Renal pelvis (tissue), 12 donors: ENCODE data around the gene CDC6. TPM values are rescaled to one million over a fixed set of nuclear protein-coding genes. Genes with fewer than 3 reads are reported as not detected.
A peak's percentile ranks its signal among the peaks of the same experiment; 100 is the strongest.

Experiments
- DNase-seq: peaks from one replicate; pipeline ENCODE4 v3.0.0-alpha.2; 2013
- long read RNA-seq, 16 experiments: transcript quantifications; one replicate each; lab custom pipeline, GENCODE V29; 2026
- polyA plus RNA-seq, 3 donors: library from polyadenylated mRNA; unstranded; fragments of 120-200 nt; gene quantifications; one replicate each; pipeline ENCODE4 v1.2.1, GENCODE V29; 2013; ENCODE audit not compliant: insufficient read length in 3 of 3

The CDC6 gene, protein sequence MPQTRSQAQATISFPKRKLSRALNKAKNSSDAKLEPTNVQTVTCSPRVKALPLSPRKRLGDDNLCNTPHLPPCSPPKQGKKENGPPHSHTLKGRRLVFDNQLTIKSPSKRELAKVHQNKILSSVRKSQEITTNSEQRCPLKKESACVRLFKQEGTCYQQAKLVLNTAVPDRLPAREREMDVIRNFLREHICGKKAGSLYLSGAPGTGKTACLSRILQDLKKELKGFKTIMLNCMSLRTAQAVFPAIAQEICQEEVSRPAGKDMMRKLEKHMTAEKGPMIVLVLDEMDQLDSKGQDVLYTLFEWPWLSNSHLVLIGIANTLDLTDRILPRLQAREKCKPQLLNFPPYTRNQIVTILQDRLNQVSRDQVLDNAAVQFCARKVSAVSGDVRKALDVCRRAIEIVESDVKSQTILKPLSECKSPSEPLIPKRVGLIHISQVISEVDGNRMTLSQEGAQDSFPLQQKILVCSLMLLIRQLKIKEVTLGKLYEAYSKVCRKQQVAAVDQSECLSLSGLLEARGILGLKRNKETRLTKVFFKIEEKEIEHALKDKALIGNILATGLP
- polyA plus RNA-seq, result 10 to 100 TPM; 23.1 to 27.2 (median 24.2) TPM
- long read RNA-seq, donor 1, full-length matches to known transcripts, result 2 of 2 reads
- long read RNA-seq, donor 1, partial matches to known transcripts, result 0 of 2 reads
- long read RNA-seq, donor 1, other reads (novel, unspliced or antisense), result 0 of 2 reads
- long read RNA-seq, donor 2, full-length matches to known transcripts, result 5 of 5 reads
- long read RNA-seq, donor 2, partial matches to known transcripts, result 0 of 5 reads
- long read RNA-seq, donor 2, other reads (novel, unspliced or antisense), result 0 of 5 reads
- long read RNA-seq, donor 3, full-length matches to known transcripts, result 3 of 3 reads
- long read RNA-seq, donor 3, partial matches to known transcripts, result 0 of 3 reads
- long read RNA-seq, donor 3, other reads (novel, unspliced or antisense), result 0 of 3 reads
- long read RNA-seq, donor 4, full-length matches to known transcripts, result 4 of 4 reads
- long read RNA-seq, donor 4, partial matches to known transcripts, result 0 of 4 reads
- long read RNA-seq, donor 4, other reads (novel, unspliced or antisense), result 0 of 4 reads
- long read RNA-seq, donor 5, full-length matches to known transcripts, result 3 of 3 reads
- long read RNA-seq, donor 5, partial matches to known transcripts, result 0 of 3 reads
- long read RNA-seq, donor 5, other reads (novel, unspliced or antisense), result 0 of 3 reads
- long read RNA-seq, donor 6, full-length matches to known transcripts, result 6 of 6 reads
- long read RNA-seq, donor 6, partial matches to known transcripts, result 0 of 6 reads
- long read RNA-seq, donor 6, other reads (novel, unspliced or antisense), result 0 of 6 reads
- long read RNA-seq, donor 7, full-length matches to known transcripts, result 5 of 5 reads
- long read RNA-seq, donor 7, partial matches to known transcripts, result 0 of 5 reads
- long read RNA-seq, donor 7, other reads (novel, unspliced or antisense), result 0 of 5 reads
- long read RNA-seq, donor 8, partial matches to known transcripts, result 0 of 1 reads
- long read RNA-seq, donor 8, other reads (novel, unspliced or antisense), result 0 of 1 reads
- long read RNA-seq, donor 9, full-length matches to known transcripts, result 5 of 5 reads
- long read RNA-seq, donor 9, partial matches to known transcripts, result 0 of 5 reads
- long read RNA-seq, donor 9, other reads (novel, unspliced or antisense), result 0 of 5 reads
- long read RNA-seq, donor 10, full-length matches to known transcripts, result 5 of 5 reads
- long read RNA-seq, donor 10, partial matches to known transcripts, result 0 of 5 reads
- long read RNA-seq, donor 10, other reads (novel, unspliced or antisense), result 0 of 5 reads
- long read RNA-seq, donor 11, full-length matches to known transcripts, result 4 of 4 reads
- long read RNA-seq, donor 11, partial matches to known transcripts, result 0 of 4 reads
- long read RNA-seq, donor 11, other reads (novel, unspliced or antisense), result 0 of 4 reads
- long read RNA-seq, donor 12, full-length matches to known transcripts, result 7 of 7 reads
- long read RNA-seq, donor 12, partial matches to known transcripts, result 0 of 7 reads
- long read RNA-seq, donor 12, other reads (novel, unspliced or antisense), result 0 of 7 reads
- long read RNA-seq, donor 13, full-length matches to known transcripts, result 2 of 2 reads
- long read RNA-seq, donor 13, partial matches to known transcripts, result 0 of 2 reads
- long read RNA-seq, donor 13, other reads (novel, unspliced or antisense), result 0 of 2 reads
- long read RNA-seq, donor 14, result 0 reads
- long read RNA-seq, donor 15, result 0 reads
- long read RNA-seq, donor 16, full-length matches to known transcripts, result 5 of 5 reads
- long read RNA-seq, donor 16, partial matches to known transcripts, result 0 of 5 reads
- long read RNA-seq, donor 16, other reads (novel, unspliced or antisense), result 0 of 5 reads

DNA sequence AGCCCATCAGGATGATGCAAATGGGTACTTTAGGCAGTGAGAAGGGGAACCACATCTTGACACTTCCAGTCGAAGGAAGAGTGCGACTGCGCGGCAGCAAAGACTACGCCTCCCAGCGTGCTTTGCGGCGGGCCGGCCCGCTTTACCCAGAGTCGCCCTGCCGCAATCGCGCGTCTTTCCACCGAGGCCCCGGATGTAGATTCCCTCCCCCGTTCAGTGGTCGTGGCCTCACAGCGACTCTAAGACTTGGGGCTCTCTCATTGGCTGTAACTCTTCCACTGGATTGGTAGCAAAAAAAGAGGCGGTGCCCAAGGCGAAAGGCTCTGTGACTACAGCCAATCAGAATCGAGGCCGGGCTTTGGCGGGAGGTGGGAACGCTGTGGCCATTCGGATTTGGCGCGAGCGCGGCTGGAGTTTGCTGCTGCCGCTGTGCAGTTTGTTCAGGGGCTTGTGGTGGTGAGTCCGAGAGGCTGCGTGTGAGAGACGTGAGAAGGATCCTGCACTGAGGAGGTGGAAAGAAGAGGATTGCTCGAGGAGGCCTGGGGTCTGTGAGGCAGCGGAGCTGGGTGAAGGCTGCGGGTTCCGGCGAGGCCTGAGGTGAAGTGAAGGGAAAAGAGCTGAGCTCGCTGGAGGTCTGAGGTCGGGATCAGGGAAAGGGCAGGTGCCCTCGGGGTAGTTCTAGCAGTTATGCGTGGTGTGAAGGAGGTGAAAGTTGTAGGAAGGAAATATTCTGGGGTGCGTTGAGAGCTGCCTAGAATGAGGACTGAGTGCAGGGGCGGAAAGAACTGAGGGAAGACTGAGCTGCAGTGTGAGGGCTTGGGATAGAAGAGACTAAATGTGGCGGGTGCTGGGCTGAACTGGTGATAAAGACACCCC, at the start of gene CDC6:
Gene CDC6 (plus strand): TSS at position 386 of the 876 bp plus-strand sequence. CDS start 1,542 bp downstream, outside the sequence.
- peak; percentile 100 for DNase-seq

DNA sequence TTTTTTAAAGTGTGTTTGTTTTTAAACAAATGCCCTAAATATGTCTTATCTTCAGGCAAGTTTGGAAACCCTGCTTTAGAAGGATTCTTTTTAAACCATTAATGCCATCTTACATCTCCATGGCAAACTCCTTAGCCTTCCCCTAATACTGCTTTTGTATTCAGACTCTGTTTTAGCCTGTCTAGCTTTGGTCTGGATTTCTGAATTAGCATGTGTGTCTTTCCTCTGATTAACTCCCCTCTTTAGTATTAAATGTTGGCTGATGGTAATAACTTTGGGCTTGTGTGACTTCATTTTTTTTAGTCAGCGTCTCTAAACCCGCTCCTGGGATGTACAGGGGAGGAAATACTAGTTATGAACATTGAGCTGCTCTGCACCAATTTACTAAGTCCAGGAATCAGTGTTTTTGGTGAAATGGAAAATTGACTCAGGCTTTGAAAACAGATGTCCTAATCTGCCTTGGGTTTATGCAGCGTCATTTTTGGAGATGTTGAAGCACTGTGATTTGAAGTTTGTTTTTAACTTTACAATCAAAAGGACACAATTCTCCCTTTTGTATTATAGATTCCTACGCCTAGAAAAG, 46.3 kb upstream of the CDC6 start:
- no peak for DNase-seq

GRCh38 chr17:40242774-40243173, 44.9 kb upstream of the CDC6 start:
- no peak for DNase-seq

DNA sequence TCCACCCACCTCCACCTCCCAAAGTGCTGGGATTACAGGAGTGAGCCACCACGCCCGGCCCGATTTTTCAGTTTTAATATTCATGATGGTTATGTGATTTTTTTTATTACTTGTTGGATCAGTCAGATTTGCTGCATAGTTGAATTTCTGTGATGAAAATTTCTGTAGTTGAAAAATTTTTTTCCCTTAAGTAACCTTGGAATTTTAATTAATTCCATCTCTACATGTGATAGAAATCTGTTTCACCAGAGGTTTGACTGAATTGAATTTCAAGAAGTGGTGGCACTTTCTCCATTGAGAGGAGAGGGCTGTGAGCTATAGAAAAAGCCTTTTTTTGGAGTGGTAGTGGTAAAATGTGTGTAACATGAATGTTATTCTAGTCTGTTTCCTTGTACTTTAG, 43.9 kb upstream of the CDC6 start:
- DNase-seq, result no peak

- no peak for DNase-seq
Measured at GRCh38 chr17:40244255-40244654, 43.4 kb upstream of the CDC6 start.

DNA sequence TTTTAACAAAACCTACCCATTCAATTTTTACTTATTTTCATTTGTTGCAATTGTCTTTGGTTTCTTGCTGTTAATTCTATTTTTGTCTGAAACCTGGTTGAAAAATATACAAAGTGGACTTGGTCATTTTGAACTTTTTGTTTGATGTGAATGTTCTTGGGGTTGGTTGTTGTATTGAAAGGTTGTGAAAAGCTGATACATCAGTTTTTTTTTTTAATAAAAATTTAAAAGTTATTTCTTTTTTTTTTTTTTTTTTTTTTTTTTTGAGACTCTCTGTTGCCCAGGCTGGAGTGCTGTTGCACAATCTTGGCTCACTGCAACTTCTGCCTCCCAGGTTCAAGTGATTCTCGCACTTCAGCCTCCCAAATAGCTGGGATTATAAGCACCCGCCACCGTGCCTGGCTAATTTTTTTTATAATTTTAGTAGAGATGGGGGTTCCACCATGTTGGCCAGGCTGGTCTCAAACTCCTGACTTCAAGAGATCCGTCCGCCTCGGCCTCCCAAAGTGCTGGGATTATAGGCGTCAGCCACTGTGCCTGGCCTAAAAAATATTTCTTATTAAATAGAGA, 39.7 kb upstream of the CDC6 start:
- no peak for DNase-seq

DNA sequence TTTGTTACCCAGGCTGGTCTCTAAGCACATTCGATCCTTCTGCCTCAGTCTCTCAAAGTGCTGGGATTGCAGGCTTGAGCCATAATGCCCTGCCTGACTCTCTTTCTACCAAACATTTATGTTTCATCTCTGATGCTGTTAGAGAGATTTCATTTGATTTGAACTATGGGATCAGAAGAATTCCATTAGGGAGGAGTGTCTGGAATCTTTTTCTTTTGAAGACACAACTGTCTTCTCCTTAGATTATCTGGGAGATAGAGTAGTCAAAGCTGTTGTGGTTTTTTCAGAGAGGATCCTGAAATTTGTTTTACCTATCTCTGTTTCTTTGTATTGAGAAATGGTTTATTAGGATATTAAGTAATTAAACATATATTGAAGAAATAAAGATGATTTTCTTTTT, 39.2 kb upstream of the CDC6 start:
- no peak for DNase-seq

DNA sequence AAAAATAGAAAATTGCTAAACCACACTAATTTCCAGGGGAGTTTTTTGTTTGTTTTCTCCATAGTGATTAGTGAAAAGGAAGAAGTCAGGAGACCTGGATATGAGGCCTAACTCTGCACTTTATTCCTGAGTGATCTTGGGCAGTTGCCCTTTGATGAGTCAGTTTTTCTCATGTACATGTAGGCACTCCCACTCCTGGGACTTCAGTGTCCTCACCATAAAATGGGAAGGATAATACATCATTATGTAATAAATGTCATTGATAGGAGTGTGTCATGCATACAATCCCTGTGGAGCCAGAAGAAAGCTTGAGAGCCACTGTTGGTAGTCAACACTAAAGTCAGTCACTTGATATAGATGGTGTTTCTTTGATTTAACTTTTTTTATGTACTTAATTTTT, 36.1 kb upstream of the CDC6 start:
- no peak for DNase-seq

DNA sequence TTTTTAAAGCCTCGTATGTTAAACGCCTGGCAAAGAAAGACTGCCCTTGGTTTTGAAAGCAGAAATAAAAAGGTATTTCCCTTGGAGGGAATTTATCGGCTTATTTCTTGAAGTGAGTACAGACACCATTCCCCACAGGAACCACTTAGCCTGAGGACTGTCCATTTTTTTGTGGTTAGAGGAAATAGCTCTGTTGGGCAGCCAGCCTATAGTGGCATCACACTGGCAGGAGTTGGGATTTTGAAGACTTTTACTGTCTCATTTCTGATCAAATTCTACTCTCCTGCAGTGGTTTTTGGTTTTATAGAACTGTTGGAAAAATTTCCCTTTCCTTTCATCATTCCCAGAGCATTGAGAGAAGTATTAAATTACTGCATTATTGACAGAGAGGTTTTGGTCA, 34.1 kb upstream of the CDC6 start:
- DNase-seq, result no peak

GRCh38 chr17:40259505-40259904, 28.2 kb upstream of the CDC6 start:
- no peak for DNase-seq

- DNase-seq, result no peak
Measured at GRCh38 chr17:40260528-40260927, 27.2 kb upstream of the CDC6 start.

DNA sequence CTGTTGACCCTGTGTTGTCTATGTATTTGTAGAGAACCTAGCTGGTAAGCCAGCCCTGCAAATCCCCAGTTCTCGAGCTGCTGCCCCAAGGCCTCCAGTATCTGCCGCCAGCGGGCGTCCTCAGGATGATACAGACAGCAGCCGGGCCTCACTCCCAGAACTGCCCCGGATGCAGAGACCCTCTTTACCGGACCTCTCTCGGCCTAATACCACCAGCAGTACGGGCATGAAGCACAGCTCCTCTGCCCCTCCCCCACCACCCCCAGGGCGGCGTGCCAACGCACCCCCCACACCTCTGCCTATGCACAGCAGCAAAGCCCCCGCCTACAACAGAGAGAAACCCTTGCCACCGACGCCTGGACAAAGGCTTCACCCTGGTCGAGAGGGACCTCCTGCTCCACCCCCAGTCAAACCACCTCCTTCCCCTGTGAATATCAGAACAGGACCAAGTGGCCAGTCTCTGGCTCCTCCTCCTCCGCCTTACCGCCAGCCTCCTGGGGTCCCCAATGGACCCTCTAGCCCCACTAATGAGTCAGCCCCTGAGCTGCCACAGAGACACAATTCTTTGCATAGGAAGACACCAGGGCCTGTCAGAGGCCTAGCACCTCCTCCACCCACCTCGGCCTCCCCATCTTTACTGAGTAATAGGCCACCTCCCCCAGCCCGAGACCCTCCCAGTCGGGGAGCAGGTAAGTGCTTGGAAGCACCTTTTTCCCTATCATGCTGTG, 23.1 kb upstream of the CDC6 start:
- DNase-seq, result no peak

GRCh38 chr17:40265337-40265736, 22.3 kb upstream of the CDC6 start:
- DNase-seq, result no peak

DNA sequence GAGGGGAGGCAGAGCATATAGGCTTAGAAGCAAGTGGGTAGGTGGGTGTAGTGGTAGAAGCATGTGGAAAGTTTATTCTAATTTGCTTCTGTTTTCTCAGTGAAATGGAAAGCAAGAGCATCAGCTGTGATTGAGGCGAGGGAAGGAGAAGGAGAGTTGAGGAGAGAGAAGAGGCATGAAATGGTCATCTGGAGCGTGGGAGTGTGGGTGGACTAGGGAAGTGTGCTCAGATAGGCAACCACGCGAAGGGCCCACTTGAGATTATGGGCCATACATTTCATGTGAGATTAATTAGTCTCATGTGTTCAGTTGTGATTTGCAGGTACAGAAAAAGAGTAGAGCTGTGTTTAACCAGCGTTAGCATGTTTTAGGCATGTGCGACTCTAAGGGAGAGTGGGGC, 20.8 kb upstream of the CDC6 start:
- DNase-seq, result no peak

GRCh38 chr17:40268141-40268712, 19.5 kb upstream of the CDC6 start:
- DNase-seq, result no peak

DNA sequence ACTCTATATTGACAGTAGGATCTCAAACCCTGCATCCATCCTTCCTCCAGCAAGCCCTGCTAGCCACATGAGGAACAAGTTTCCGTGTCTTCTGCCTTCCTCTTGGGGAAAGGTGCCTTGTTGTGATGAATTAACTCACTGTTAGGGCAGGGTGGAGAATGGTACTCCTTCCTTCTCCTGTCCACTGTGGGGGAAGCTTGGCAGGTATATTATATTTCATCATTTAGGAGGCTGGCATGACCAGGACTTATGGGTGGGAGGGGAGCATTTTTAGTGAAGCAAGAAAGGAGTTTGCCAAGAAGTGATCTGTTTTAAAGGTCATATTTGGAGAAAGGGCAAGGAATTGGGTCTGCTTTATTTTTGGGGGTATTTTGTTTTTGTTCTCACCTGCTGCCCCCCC, 9.3 kb upstream of the CDC6 start:
- DNase-seq, result no peak

- DNase-seq, result no peak
Measured at GRCh38 chr17:40279402-40279801, 8.3 kb upstream of the CDC6 start.
